ENCODE results near the gene TRAPPC10. TPM values are rescaled to one million over a fixed set of nuclear protein-coding genes. Genes with fewer than 3 reads are reported as not detected.

TRAPPC10 gene
- polyA plus RNA-seq, 1 of the 3 experiments (the other 2 are of a cell fraction): 17.5 TPM

DNA sequence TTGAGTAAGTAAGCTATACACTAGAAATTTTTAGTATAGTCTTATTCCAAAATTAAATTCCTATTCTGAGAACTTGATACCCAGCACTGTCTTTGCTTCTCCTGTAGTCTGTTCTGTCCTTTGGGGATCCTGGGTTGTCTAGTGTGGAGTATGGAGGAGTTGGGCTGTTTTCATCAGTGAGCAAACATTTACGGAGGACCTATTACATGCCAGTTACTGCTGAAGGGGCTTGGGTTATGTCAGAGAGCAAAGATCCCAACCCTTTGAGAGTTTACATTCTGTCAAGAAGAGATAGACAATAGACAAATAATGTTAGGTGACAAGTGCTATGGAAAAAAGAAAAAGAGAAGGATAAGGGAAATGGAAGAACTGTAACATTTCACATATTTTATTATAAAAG lies 9.0 kb downstream of the TRAPPC10 start:
- H3K9me2 ChIP-seq: no peaks in the 10 kb centered on the region
- ChIA-PET CTCF (no interaction called here), POLR2A (interaction anchor here (0.9 kb wide), 1 partner anchor 10 kb away, joined by 3 read pairs; no protein-coding TSS in a partner anchor)
- no peaks in the 10 kb centered on the region for H3F3A ChIP-seq (replicated peaks; ENCODE audit: insufficient read depth)
- no peak overlapping the region for H3K4me2 ChIP-seq
- no peaks in the 10 kb centered on the region for H3K36me3 ChIP-seq (replicated peaks in 1 of 2; ENCODE audit: control insufficient read depth in 1 of 2, insufficient read depth in 2 of 2, low read length in 1 of 2)
- no peak for TF ChIP-seq CHD2 (IDR thresholded peaks at IDR 0.05; ENCODE audit: low read length, partially characterized antibody)
- H3K4me1 ChIP-seq (ENCODE audit: control insufficient read depth in 1 of 2, insufficient read depth in 2 of 2, low read depth in 1 of 2, low read length in 1 of 2): peaks cover 9 to 18% of the 10 kb centered on the region in 2 experiments; a peak in 2 of 4 replicates
- H3K9me3 ChIP-seq: no peaks in the 10 kb centered on the region
- peaks cover 95% of the 10 kb centered on the region for H4K20me1 ChIP-seq (ENCODE audit: insufficient read depth)
- 93% methylated on average over 1 of the region's 1 CpG for WGBS (ENCODE audit: low lambda C conversion rate)
- H3K9ac ChIP-seq: no peak overlapping the region
- H3K4me3 ChIP-seq (ENCODE audit: low read depth in 2 of 2, low read length in 1 of 2): no peak overlapping the region
- H3K27me3 ChIP-seq (ENCODE audit: insufficient read depth): no peaks in the 10 kb centered on the region
- H3K27ac ChIP-seq (ENCODE audit: low read depth in 2 of 2, low read length in 1 of 2): no peak overlapping the region
- DNase-seq: no peak
- H3K79me2 ChIP-seq (ENCODE audit: insufficient read depth): peaks cover 100% of the 10 kb centered on the region
- H2AFZ ChIP-seq (ENCODE audit: low read depth): no peak overlapping the region

DNA sequence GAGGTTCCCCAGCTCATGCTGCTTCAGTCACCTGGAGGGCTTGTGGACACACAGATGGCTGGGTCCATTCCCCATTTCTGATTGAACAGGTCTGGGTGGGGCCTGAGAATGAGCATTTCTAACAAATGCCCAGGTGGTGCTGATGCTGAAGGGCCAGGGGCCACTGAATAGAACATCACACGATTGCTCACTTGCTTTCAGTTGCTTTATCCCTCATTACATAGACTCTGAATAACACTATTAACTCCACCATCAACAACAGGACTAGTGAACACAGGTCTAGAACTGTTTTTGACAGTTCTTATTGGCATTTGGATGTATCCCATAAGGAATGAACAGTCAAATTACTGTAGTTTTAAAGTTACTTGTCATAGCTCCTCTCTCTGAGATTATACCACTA lies 12.1 kb downstream of the TRAPPC10 start:
- H4K20me1 ChIP-seq (ENCODE audit: insufficient read depth): peaks cover 95% of the 10 kb centered on the region
- no peaks in the 10 kb centered on the region for H3F3A ChIP-seq (replicated peaks; ENCODE audit: insufficient read depth)
- CTCF ChIA-PET: no interaction called here
- TF ChIP-seq TCF12 (IDR thresholded peaks at IDR 0.05) (no peak), POLR2AphosphoS5 (IDR thresholded peaks at IDR 0.05; ENCODE audit: low read depth, low read length) (no peak), RCOR1 (IDR thresholded peaks at IDR 0.05; ENCODE audit: low read length) (no peak), YY1 (IDR thresholded peaks at IDR 0.05; ENCODE audit: low read depth) (no peak), RFX5 (IDR thresholded peaks at IDR 0.05; ENCODE audit: low read length) (no peak), FOXM1 (IDR thresholded peaks at IDR 0.05; ENCODE audit: low read depth) (no peak), NFIC (IDR thresholded peaks at IDR 0.05; ENCODE audit: borderline replicate concordance) (no peak), EZH2phosphoT487 (IDR thresholded peaks at IDR 0.05; ENCODE audit: borderline replicate concordance, low read depth) (no peak), TAF1 (IDR thresholded peaks at IDR 0.05; ENCODE audit: borderline replicate concordance, low read depth, low read length) (no peak), GABPA (IDR thresholded peaks at IDR 0.05; ENCODE audit: low read depth) (no peak), FOXJ3 (CRISPR knock-in tag; IDR thresholded peaks at IDR 0.05) (no peak), RAD21 (IDR thresholded peaks at IDR 0.05; ENCODE audit: low read length) (no peak), TEAD4 (IDR thresholded peaks at IDR 0.05; ENCODE audit: borderline replicate concordance, insufficient read depth) (no peak)
- TF ChIP-seq, protein P1, sequence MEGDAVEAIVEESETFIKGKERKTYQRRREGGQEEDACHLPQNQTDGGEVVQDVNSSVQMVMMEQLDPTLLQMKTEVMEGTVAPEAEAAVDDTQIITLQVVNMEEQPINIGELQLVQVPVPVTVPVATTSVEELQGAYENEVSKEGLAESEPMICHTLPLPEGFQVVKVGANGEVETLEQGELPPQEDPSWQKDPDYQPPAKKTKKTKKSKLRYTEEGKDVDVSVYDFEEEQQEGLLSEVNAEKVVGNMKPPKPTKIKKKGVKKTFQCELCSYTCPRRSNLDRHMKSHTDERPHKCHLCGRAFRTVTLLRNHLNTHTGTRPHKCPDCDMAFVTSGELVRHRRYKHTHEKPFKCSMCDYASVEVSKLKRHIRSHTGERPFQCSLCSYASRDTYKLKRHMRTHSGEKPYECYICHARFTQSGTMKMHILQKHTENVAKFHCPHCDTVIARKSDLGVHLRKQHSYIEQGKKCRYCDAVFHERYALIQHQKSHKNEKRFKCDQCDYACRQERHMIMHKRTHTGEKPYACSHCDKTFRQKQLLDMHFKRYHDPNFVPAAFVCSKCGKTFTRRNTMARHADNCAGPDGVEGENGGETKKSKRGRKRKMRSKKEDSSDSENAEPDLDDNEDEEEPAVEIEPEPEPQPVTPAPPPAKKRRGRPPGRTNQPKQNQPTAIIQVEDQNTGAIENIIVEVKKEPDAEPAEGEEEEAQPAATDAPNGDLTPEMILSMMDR (IDR thresholded peaks at IDR 0.05): no peak
- TF ChIP-seq, protein P2, sequence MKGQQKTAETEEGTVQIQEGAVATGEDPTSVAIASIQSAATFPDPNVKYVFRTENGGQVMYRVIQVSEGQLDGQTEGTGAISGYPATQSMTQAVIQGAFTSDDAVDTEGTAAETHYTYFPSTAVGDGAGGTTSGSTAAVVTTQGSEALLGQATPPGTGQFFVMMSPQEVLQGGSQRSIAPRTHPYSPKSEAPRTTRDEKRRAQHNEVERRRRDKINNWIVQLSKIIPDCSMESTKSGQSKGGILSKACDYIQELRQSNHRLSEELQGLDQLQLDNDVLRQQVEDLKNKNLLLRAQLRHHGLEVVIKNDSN (IDR thresholded peaks at IDR 0.05; ENCODE audit: borderline replicate concordance, low read depth): no peak
- TF ChIP-seq, protein P3, sequence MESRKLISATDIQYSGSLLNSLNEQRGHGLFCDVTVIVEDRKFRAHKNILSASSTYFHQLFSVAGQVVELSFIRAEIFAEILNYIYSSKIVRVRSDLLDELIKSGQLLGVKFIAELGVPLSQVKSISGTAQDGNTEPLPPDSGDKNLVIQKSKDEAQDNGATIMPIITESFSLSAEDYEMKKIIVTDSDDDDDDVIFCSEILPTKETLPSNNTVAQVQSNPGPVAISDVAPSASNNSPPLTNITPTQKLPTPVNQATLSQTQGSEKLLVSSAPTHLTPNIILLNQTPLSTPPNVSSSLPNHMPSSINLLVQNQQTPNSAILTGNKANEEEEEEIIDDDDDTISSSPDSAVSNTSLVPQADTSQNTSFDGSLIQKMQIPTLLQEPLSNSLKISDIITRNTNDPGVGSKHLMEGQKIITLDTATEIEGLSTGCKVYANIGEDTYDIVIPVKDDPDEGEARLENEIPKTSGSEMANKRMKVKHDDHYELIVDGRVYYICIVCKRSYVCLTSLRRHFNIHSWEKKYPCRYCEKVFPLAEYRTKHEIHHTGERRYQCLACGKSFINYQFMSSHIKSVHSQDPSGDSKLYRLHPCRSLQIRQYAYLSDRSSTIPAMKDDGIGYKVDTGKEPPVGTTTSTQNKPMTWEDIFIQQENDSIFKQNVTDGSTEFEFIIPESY (IDR thresholded peaks at IDR 0.05; ENCODE audit: borderline replicate concordance, low read depth): no peak
- TF ChIP-seq, protein P4, sequence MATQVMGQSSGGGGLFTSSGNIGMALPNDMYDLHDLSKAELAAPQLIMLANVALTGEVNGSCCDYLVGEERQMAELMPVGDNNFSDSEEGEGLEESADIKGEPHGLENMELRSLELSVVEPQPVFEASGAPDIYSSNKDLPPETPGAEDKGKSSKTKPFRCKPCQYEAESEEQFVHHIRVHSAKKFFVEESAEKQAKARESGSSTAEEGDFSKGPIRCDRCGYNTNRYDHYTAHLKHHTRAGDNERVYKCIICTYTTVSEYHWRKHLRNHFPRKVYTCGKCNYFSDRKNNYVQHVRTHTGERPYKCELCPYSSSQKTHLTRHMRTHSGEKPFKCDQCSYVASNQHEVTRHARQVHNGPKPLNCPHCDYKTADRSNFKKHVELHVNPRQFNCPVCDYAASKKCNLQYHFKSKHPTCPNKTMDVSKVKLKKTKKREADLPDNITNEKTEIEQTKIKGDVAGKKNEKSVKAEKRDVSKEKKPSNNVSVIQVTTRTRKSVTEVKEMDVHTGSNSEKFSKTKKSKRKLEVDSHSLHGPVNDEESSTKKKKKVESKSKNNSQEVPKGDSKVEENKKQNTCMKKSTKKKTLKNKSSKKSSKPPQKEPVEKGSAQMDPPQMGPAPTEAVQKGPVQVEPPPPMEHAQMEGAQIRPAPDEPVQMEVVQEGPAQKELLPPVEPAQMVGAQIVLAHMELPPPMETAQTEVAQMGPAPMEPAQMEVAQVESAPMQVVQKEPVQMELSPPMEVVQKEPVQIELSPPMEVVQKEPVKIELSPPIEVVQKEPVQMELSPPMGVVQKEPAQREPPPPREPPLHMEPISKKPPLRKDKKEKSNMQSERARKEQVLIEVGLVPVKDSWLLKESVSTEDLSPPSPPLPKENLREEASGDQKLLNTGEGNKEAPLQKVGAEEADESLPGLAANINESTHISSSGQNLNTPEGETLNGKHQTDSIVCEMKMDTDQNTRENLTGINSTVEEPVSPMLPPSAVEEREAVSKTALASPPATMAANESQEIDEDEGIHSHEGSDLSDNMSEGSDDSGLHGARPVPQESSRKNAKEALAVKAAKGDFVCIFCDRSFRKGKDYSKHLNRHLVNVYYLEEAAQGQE (IDR thresholded peaks at IDR 0.05; ENCODE audit: low read depth, low read length): no peak
- TF ChIP-seq, protein P5, sequence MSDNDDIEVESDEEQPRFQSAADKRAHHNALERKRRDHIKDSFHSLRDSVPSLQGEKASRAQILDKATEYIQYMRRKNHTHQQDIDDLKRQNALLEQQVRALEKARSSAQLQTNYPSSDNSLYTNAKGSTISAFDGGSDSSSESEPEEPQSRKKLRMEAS (IDR thresholded peaks at IDR 0.05; ENCODE audit: low read depth): no peak

More for the DNA sequence above, 12.1 kb downstream of the TRAPPC10 start:
- H3K4me3 ChIP-seq (ENCODE audit: low read depth in 2 of 2, low read length in 1 of 2): no peak overlapping the region
- H3K4me2 ChIP-seq: no peak overlapping the region
- no peaks in the 10 kb centered on the region for H3K9me3 ChIP-seq
- peaks cover 10 to 18% of the 10 kb centered on the region in 2 experiments; a peak in 2 of 4 replicates for H3K4me1 ChIP-seq (ENCODE audit: control insufficient read depth in 1 of 2, insufficient read depth in 2 of 2, low read depth in 1 of 2, low read length in 1 of 2)
- peaks cover 100% of the 10 kb centered on the region for H3K79me2 ChIP-seq (ENCODE audit: insufficient read depth)
- no peaks in the 10 kb centered on the region for H3K27me3 ChIP-seq (ENCODE audit: insufficient read depth)
- no peak for DNase-seq
- H2AFZ ChIP-seq (ENCODE audit: low read depth): no peak overlapping the region
- POLR2A ChIA-PET: no interaction called here
- WGBS (ENCODE audit: low lambda C conversion rate): 91% methylated on average over 1 of the region's 1 CpG
- H3K9ac ChIP-seq: no peak overlapping the region
- no peaks in the 10 kb centered on the region for H3K9me2 ChIP-seq
- H3K27ac ChIP-seq (ENCODE audit: low read depth in 2 of 2, low read length in 1 of 2): no peak overlapping the region
- H3K36me3 ChIP-seq (replicated peaks in 1 of 2; ENCODE audit: control insufficient read depth in 1 of 2, insufficient read depth in 2 of 2, low read length in 1 of 2): no peaks in the 10 kb centered on the region
